Panc1 (cell line): Measurements from ENCODE around the gene PITX2. TPM values are rescaled to one million over a fixed set of nuclear protein-coding genes. Genes with fewer than 3 reads are reported as not detected.

Experiments used
- ATAC-seq: fragments of 200-7000 bp; cut with Tn5 transposase; 2 replicates; pipeline ENCODE4 v1.9.1; 2020; ENCODE audit warnings: mild to moderate bottlenecking, moderate library complexity
- BruUV-seq: library from RNA; stranded (reverse); fragments of 400-500 nt; replicated peaks from 2 replicates; lab custom pipeline; 2021; lab: Mats Ljungman, UMichigan
- CTCF ChIA-PET: fragments of 300-600 bp; sonication (Branson Sonifier 250); formaldehyde crosslinking; loops from one replicate; lab custom pipeline; 2022; ENCODE audit warnings: antibody characterized with exemption; lab: Charles Lee
- POLR2A ChIA-PET: fragments of 300-600 bp; sonication (Branson Sonifier 250); formaldehyde crosslinking; loops from one replicate; lab custom pipeline; 2022; ENCODE audit warnings: antibody characterized with exemption; lab: Charles Lee
- DNase-seq: peaks from one replicate; pipeline ENCODE4 v3.0.0-alpha.2; 2010; ENCODE audit warnings: low read depth, low spot score
- H3K27ac ChIP-seq: 2 replicates; pipeline ENCODE4 v1.5.1; 2011; ENCODE audit warnings: mild to moderate bottlenecking, low read length, inconsistent platforms
- H3K27me3 ChIP-seq: fragments of 200-500 bp; sonication (Bioruptor generic); 2 replicates; pipeline ENCODE4 v1.6.0; 2014; ENCODE audit warnings: low read length, inconsistent platforms; ENCODE audit not compliant: control insufficient read depth, insufficient read depth
- H3K36me3 ChIP-seq: fragments of 200-500 bp; sonication (Bioruptor generic); 2 replicates; pipeline ENCODE4 v1.5.1; 2014; ENCODE audit warnings: inconsistent platforms, mild to moderate bottlenecking, low read length, moderate library complexity; ENCODE audit not compliant: control insufficient read depth, insufficient read depth
- H3K4me1 ChIP-seq: 2 replicates; pipeline ENCODE4 v1.5.1; 2011; ENCODE audit warnings: inconsistent platforms, mild to moderate bottlenecking, low read length, moderate library complexity; ENCODE audit not compliant: control insufficient read depth, insufficient read depth
- H3K4me3 ChIP-seq, 2 experiments: 2 replicates each; pipeline ENCODE4 v1.5.1; 2011 to 2012; ENCODE audit warnings: low read depth in 2 of 2, low read length in 2 of 2, mild to moderate bottlenecking in 2 of 2, inconsistent platforms in 1 of 2, moderate library complexity in 1 of 2
- H3K9me3 ChIP-seq: fragments of 200-500 bp; sonication (Bioruptor generic); 2 replicates; pipeline ENCODE4 v1.5.1; 2014; ENCODE audit warnings: low read depth, mild to moderate bottlenecking, inconsistent platforms, low read length, moderate library complexity; ENCODE audit not compliant: control insufficient read depth, insufficient read depth
- CTCF ChIP-seq: fragments of 450-650 bp; IDR thresholded peaks from 2 replicates; pipeline ENCODE4 v1.5.1; 2017; ENCODE audit warnings: mild to moderate bottlenecking
- POLR2AphosphoS5 ChIP-seq: IDR thresholded peaks from 2 replicates; pipeline ENCODE4 v1.6.1; 2012; ENCODE audit warnings: mild to moderate bottlenecking, low read depth, low read length, moderate library complexity
- REST ChIP-seq, 2 experiments: IDR thresholded peaks; 2 replicates each; pipeline ENCODE4 v1.6.1; 2011 to 2012; ENCODE audit warnings: low read depth in 2 of 2, control low read depth in 1 of 2, low read length in 1 of 2, mild to moderate bottlenecking in 1 of 2, moderate library complexity in 1 of 2; ENCODE audit not compliant: insufficient read depth in 1 of 2
- SIN3A ChIP-seq: IDR thresholded peaks from 2 replicates; pipeline ENCODE4 v1.6.1; 2012; ENCODE audit warnings: low read depth, mild to moderate bottlenecking, low read length, moderate library complexity, borderline replicate concordance; ENCODE audit not compliant: insufficient read depth
- TCF7L2 ChIP-seq: IDR thresholded peaks from 2 replicates; pipeline ENCODE4 v1.6.1; 2011; ENCODE audit warnings: mild to moderate bottlenecking, low read depth, low read length, inconsistent platforms
- in situ Hi-C: cut with HindIII; loops from 2 replicates; pipeline ENCODE4 v1.10.0; 2016; ENCODE audit warnings: low sequenced_read_pairs, low pct_unique_long_range_greater_than_20kb
- intact Hi-C: fragments of 100-400 bp; cut with micrococcal nuclease; formaldehyde crosslinking; loops from one replicate; pipeline ENCODE4 v1.10.0; 2022; ENCODE audit not compliant: unreplicated experiment
- total RNA-seq: library from RNA; stranded (reverse); gene quantifications from one replicate; pipeline ENCODE4 v1.2.1, GENCODE V29; 2021; ENCODE audit not compliant: unreplicated experiment

Gene PITX2
- total RNA-seq, 1 experiment from 2014 or later, result 0.44 TPM

GRCh38 chr4:110620322-110620690 is 2.6 kb downstream of the PITX2 start:
- no peaks in the 10 kb centered on the region for H3K27me3 ChIP-seq
- TF ChIP-seq TCF7L2, result no peak
- no peak for TF ChIP-seq CTCF
- TF ChIP-seq POLR2AphosphoS5, result no peak
- no peak for TF ChIP-seq SIN3A
- TF ChIP-seq REST (IDR thresholded peaks at IDR 0.05; ENCODE audit: insufficient read depth in 1 of 2, low read depth in 2 of 2, low read length in 1 of 2), result no peak
- no TSS peak for BruUV-seq
- in situ Hi-C loops, result no loop called here
- H3K4me3 ChIP-seq, result no peak overlapping the region
- H3K27ac ChIP-seq, result no peak overlapping the region
- POLR2A ChIA-PET, result interaction anchor here (0.7 kb wide), 1 partner anchor 8 kb away, joined by 10 read pairs; no protein-coding TSS in a partner anchor
- ATAC-seq, result no peak
- CTCF ChIA-PET, result interaction anchor here (0.6 kb wide), 1 partner anchor 557 kb away, joined by 10 read pairs; no protein-coding TSS in a partner anchor
- no peaks in the 10 kb centered on the region for H3K36me3 ChIP-seq
- H3K9me3 ChIP-seq, result no peaks in the 10 kb centered on the region
- no peaks in the 10 kb centered on the region for H3K4me1 ChIP-seq
- intact Hi-C loops, result no loop called here
- DNase-seq, result no peak

GRCh38 chr4:110619463-110620247 is 3.2 kb downstream of the PITX2 start:
- TF ChIP-seq CTCF (no peak), TCF7L2 (no peak), REST (IDR thresholded peaks at IDR 0.05; ENCODE audit: insufficient read depth in 1 of 2, low read depth in 2 of 2, low read length in 1 of 2) (no peak), SIN3A (no peak), POLR2AphosphoS5 (no peak)
- in situ Hi-C loops, result no loop called here
- no peaks in the 10 kb centered on the region for H3K27me3 ChIP-seq
- no peaks in the 10 kb centered on the region for H3K4me1 ChIP-seq
- H3K9me3 ChIP-seq, result no peaks in the 10 kb centered on the region
- intact Hi-C loops, result no loop called here
- ChIA-PET CTCF (interaction anchor here (0.6 kb wide), 1 partner anchor 556 kb away, joined by 10 read pairs; no protein-coding TSS in a partner anchor), POLR2A (interaction anchor here (0.7 kb wide), 1 partner anchor 9 kb away, joined by 10 read pairs; no protein-coding TSS in a partner anchor)
- no peak for DNase-seq
- no peaks in the 10 kb centered on the region for H3K36me3 ChIP-seq
- no peak overlapping the region for H3K27ac ChIP-seq
- H3K4me3 ChIP-seq, result no peak overlapping the region
- BruUV-seq, result no TSS peak
- no peak for ATAC-seq
